ENCODE measurements around the gene GTF2F2. TPM values are rescaled to one million over a fixed set of nuclear protein-coding genes. Genes with fewer than 3 reads are reported as not detected.

GTF2F2 gene
- total RNA-seq, 1 experiment from 2014 or later: 33.8 TPM

DNA sequence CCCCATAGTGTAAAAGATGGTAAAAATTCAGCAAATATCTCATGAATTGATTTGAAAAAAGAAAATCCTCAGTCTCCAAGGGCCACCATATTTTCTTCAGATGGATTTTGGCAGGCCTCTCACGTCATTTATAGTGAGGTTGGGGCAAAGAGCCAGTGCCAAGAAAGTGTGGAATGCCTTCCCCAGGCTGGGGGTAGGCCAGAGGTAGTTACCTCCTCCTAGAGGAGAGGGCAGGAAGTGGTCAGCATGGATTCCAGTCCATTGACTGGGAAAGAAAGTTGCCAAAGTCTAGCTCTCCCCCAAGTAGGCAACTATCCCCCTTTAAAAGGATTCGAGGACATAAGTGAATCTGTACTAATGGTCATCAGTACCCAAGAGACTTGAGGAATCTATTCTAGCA lies 148.9 kb downstream of the GTF2F2 start:
- Mint-ChIP-seq H3K4me3 (no peak overlapping the region), H3K4me1 (peaks cover 21% of the 10 kb centered on the region), H3K36me3 (peaks cover 6% of the 10 kb centered on the region; the same call in 1 of the 2 replicates), H3K9me3 (no peaks in the 10 kb centered on the region), H3K27me3 (ENCODE audit: low read depth) (no peaks in the 10 kb centered on the region), H3K27ac (no peak overlapping the region)
- peak; percentile 84 for ATAC-seq
- ChIA-PET CTCF (interaction anchor here (0.6 to 2.2 kb wide), 7 partner anchors 12 to 222 kb away, joined by 3 to 13 read pairs (median 3); no protein-coding TSS in a partner anchor), POLR2A (no interaction called here)
- no peak for DNase-seq (ENCODE audit: low spot score)
- no peak for TF ChIP-seq SP1 (CRISPR knock-in tag; conservative IDR thresholded peaks at IDR 0.05)

- ChIA-PET CTCF (no interaction called here), POLR2A (no interaction called here)
- Mint-ChIP-seq H3K27me3 (ENCODE audit: low read depth) (no peaks in the 10 kb centered on the region), H3K36me3 (peaks cover 15% of the 10 kb centered on the region), H3K4me1 (peaks cover 6% of the 10 kb centered on the region), H3K4me3 (no peak overlapping the region), H3K9me3 (peaks cover 10% of the 10 kb centered on the region), H3K27ac (peak overlapping the region; percentile 3; the same call in 1 of the 2 replicates)
- no peak for DNase-seq (ENCODE audit: low spot score)
- ATAC-seq: no peak
- TF ChIP-seq RORB (CRISPR knock-in tag; IDR thresholded peaks at IDR 0.05) (no peak), ZNF416 (CRISPR knock-in tag; IDR thresholded peaks at IDR 0.05) (no peak), HMGXB4 (CRISPR knock-in tag; IDR thresholded peaks at IDR 0.05) (no peak), ZMAT4 (CRISPR knock-in tag; IDR thresholded peaks at IDR 0.05) (no peak), ETV6 (CRISPR knock-in tag; IDR thresholded peaks at IDR 0.05) (no peak), ZNF219 (CRISPR knock-in tag; IDR thresholded peaks at IDR 0.05; ENCODE audit: borderline replicate concordance) (no peak), NFE2L1 (CRISPR knock-in tag; IDR thresholded peaks at IDR 0.05) (no peak), ZBTB21 (CRISPR knock-in tag; IDR thresholded peaks at IDR 0.05; ENCODE audit: borderline replicate concordance) (no peak)
- TF ChIP-seq, protein P1, sequence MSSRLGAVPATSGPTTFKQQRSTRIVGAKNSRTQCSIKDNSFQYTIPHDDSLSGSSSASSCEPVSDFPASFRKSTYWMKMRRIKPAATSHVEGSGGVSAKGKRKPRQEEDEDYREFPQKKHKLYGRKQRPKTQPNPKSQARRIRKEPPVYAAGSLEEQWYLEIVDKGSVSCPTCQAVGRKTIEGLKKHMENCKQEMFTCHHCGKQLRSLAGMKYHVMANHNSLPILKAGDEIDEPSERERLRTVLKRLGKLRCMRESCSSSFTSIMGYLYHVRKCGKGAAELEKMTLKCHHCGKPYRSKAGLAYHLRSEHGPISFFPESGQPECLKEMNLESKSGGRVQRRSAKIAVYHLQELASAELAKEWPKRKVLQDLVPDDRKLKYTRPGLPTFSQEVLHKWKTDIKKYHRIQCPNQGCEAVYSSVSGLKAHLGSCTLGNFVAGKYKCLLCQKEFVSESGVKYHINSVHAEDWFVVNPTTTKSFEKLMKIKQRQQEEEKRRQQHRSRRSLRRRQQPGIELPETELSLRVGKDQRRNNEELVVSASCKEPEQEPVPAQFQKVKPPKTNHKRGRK (CRISPR knock-in tag; IDR thresholded peaks at IDR 0.05; ENCODE audit: borderline replicate concordance): no peak
- TF ChIP-seq, protein P2, sequence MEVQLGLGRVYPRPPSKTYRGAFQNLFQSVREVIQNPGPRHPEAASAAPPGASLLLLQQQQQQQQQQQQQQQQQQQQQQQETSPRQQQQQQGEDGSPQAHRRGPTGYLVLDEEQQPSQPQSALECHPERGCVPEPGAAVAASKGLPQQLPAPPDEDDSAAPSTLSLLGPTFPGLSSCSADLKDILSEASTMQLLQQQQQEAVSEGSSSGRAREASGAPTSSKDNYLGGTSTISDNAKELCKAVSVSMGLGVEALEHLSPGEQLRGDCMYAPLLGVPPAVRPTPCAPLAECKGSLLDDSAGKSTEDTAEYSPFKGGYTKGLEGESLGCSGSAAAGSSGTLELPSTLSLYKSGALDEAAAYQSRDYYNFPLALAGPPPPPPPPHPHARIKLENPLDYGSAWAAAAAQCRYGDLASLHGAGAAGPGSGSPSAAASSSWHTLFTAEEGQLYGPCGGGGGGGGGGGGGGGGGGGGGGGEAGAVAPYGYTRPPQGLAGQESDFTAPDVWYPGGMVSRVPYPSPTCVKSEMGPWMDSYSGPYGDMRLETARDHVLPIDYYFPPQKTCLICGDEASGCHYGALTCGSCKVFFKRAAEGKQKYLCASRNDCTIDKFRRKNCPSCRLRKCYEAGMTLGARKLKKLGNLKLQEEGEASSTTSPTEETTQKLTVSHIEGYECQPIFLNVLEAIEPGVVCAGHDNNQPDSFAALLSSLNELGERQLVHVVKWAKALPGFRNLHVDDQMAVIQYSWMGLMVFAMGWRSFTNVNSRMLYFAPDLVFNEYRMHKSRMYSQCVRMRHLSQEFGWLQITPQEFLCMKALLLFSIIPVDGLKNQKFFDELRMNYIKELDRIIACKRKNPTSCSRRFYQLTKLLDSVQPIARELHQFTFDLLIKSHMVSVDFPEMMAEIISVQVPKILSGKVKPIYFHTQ (CRISPR knock-in tag; IDR thresholded peaks at IDR 0.05): no peak
Measured at GRCh38 chr13:45276913-45277312, 156.6 kb downstream of the GTF2F2 start.

- peaks cover 15% of the 10 kb centered on the region for H3K36me3 Mint-ChIP-seq
- peaks cover 10% of the 10 kb centered on the region for H3K9me3 Mint-ChIP-seq
- DNase-seq (ENCODE audit: low spot score) (no peak), ATAC-seq (no peak)
- peaks cover 6% of the 10 kb centered on the region for H3K4me1 Mint-ChIP-seq
- ChIA-PET CTCF (no interaction called here), POLR2A (no interaction called here)
- H3K27me3 Mint-ChIP-seq (ENCODE audit: low read depth): no peaks in the 10 kb centered on the region
- H3K27ac Mint-ChIP-seq: no peak overlapping the region
- H3K4me3 Mint-ChIP-seq: no peak overlapping the region
- TF ChIP-seq PREB (CRISPR knock-in tag; IDR thresholded peaks at IDR 0.05; ENCODE audit: borderline replicate concordance) (no peak), ZNF219 (CRISPR knock-in tag; IDR thresholded peaks at IDR 0.05; ENCODE audit: borderline replicate concordance) (no peak), GRHL2 (CRISPR knock-in tag; IDR thresholded peaks at IDR 0.05; ENCODE audit: insufficient replicate concordance, severe bottlenecking) (no peak), ATF6 (CRISPR knock-in tag; IDR thresholded peaks at IDR 0.05) (no peak), STAT6 (CRISPR knock-in tag; conservative IDR thresholded peaks at IDR 0.05; ENCODE audit: low read depth) (no peak)
- TF ChIP-seq, protein P3, sequence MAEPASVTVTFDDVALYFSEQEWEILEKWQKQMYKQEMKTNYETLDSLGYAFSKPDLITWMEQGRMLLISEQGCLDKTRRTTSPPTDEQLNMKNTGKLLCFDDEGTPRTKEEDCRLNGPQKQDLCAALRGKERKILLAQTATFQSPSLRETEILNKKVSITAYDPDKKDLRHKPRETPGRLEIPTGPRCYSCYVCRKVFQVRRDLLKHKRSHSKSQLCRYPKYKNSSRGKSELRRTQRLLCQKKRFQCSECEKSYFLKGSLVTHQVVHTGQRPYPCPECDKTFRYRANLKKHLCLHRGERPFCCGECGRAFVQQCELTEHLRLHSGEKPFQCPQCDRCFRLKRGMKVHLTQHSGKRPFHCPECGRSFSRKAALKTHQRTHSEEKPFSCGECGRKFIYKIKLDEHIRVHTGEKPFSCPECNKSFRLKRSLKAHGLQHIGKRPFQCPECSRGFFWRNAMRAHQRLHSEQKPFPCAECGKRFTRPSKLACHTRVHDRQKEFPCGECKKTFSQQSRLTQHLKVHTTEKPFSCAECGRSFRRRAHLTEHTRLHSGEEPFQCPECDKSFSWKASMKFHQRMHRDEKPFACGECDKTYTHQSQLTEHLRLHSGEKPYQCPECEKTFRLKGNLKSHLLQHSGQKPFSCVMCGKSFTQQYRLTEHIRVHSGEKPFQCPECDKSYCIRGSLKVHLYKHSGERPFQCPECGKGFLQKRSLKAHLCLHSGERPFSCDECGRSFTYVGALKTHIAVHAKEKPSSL (CRISPR knock-in tag; conservative IDR thresholded peaks at IDR 0.05): no peak
Measured at GRCh38 chr13:45278096-45278645, 157.9 kb downstream of the GTF2F2 start.

Measured in WTC11 (cell line).